ENCODE measurements around the gene FOSB.
A peak's percentile ranks its signal among the peaks of the same experiment; 100 is the strongest.

The FOSB gene

GRCh38 chr19:45488708-45489107, 20.9 kb downstream of the FOSB start:
- H3K27ac Mint-ChIP-seq: no peak overlapping the region
- H3K27me3 Mint-ChIP-seq: peaks cover 5 to 27% of the 10 kb centered on the region in 2 donors
- H3K4me3 Mint-ChIP-seq: no peak overlapping the region
- H3K4me1 Mint-ChIP-seq (ENCODE audit: low read depth in 2 of 2): peaks cover 5 to 13% of the 10 kb centered on the region in 2 donors
- no peak for ATAC-seq (replicated peaks)
- H3K9me3 Mint-ChIP-seq: no peaks in the 10 kb centered on the region
- no peak for DNase-seq
- H3K36me3 Mint-ChIP-seq (ENCODE audit: insufficient read depth): peaks cover 36% of the 10 kb centered on the region

- ATAC-seq (replicated peaks) (no peak), DNase-seq (no peak)
- Mint-ChIP-seq H3K4me3 (no peak overlapping the region), H3K27ac (no peak overlapping the region), H3K36me3 (ENCODE audit: insufficient read depth) (peaks cover 35% of the 10 kb centered on the region), H3K4me1 (ENCODE audit: low read depth in 2 of 2) (peaks cover 5 to 11% of the 10 kb centered on the region in 2 donors), H3K27me3 (peaks cover 5 to 27% of the 10 kb centered on the region in 2 donors), H3K9me3 (no peaks in the 10 kb centered on the region)
Measured at GRCh38 chr19:45489216-45489855, 21.5 kb downstream of the FOSB start.

GRCh38 chr19:45492137-45492626, 24.4 kb downstream of the FOSB start:
- no peak overlapping the region for H3K4me3 Mint-ChIP-seq

DNA sequence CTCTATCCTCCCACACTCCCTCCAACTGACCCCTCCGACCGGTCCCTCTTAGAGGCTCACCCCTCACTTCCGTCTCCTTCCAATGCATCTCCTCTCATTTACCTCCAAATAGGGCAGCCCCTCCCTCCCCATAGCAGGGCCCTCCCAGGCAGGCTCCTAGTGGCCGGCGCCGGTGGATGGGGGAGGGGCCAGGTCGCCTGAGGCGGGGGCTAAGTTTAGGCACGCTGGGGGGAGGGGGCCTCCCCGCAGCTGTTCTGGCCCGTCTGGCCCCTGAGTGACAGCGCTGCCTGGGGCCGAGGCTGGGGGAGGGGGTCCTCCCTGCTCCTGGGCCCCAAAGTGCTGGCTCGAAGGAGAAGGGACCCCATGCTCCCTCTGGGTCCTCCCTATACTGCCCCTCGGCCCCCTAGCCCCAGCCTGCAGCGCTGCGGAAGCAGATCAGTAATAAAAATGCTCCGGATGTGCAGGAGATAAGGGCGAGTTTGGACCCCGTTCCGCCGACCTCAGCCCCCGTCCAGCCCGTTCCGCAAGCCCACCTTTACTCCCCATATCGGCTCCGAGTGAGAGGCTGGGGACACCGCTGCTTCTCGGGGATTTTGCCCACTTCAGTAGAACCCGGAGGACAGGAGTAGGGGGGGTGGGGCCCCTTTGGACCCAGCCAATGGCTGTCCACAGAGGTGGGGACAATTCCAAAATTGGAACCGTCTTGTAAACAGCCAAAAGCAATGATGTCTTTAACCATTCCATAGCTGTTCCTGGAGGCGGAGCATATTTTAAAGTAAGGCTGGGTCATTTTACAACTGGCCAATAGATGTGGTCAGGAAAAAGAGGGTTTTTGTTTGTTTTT, 25.1 kb downstream of the FOSB start:
- H3K27me3 Mint-ChIP-seq: peaks cover 13 to 40% of the 10 kb centered on the region in 2 donors
- DNase-seq (no peak), ATAC-seq (replicated peaks) (no peak)
- no peaks in the 10 kb centered on the region for H3K9me3 Mint-ChIP-seq
- peaks cover 21 to 22% of the 10 kb centered on the region in 2 donors for H3K4me1 Mint-ChIP-seq (ENCODE audit: low read depth in 2 of 2)
- peak overlapping the region in 1 of 2 donors; percentile 25 for H3K4me3 Mint-ChIP-seq
- peaks cover 27% of the 10 kb centered on the region for H3K36me3 Mint-ChIP-seq (ENCODE audit: insufficient read depth)
- no peak overlapping the region for H3K27ac Mint-ChIP-seq

More at GRCh38 chr19:45492137-45492626, 24.4 kb downstream of the FOSB start:
- no peaks in the 10 kb centered on the region for H3K9me3 Mint-ChIP-seq
- peaks cover 17 to 18% of the 10 kb centered on the region in 2 donors for H3K4me1 Mint-ChIP-seq (ENCODE audit: low read depth in 2 of 2)
- no peak for DNase-seq
- no peak for ATAC-seq (replicated peaks)
- H3K36me3 Mint-ChIP-seq (ENCODE audit: insufficient read depth): peaks cover 22% of the 10 kb centered on the region
- peaks cover 13 to 40% of the 10 kb centered on the region in 2 donors for H3K27me3 Mint-ChIP-seq
- H3K27ac Mint-ChIP-seq: no peak overlapping the region

DNA sequence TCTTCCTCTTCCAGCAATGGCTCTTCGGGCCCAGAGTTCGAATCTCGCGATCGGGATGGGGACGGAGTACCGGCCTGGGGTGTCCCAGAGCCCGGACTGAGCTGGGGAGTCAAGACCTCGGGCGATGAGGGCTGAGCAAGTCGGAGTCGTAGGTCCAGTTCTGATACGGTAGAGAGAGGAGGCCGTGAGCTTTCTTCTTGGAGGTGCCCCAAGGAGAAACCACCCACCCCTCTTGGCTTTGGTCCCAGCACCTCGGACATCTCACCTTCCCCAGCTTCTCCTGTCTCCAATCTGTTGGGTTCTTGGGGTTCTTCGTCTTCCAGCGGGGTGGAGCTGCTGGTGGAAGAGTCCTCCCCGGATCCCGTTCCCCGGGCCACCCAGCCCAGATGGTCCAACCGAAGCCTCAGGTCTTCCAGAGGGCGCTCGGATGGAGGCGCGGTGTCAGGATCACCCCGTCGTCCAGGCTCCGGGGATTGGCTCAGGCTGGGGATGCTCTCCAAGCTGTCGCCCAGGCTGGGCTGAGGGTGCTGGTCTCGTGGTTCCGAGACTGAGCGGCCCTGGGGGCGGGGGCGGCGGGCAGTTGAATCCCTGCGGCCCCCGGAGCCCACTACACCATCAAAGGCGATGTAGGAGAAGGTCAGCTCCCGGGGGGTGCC, 26.6 kb downstream of the FOSB start:
- Mint-ChIP-seq H3K4me3 (no peak overlapping the region), H3K27me3 (peaks cover 8 to 31% of the 10 kb centered on the region in 2 donors), H3K27ac (no peak overlapping the region), H3K4me1 (ENCODE audit: low read depth in 2 of 2) (peaks cover 31% of the 10 kb centered on the region in 2 donors), H3K36me3 (ENCODE audit: insufficient read depth) (peaks cover 23% of the 10 kb centered on the region), H3K9me3 (no peaks in the 10 kb centered on the region)
- no peak for ATAC-seq (replicated peaks)
- DNase-seq: no peak

DNA sequence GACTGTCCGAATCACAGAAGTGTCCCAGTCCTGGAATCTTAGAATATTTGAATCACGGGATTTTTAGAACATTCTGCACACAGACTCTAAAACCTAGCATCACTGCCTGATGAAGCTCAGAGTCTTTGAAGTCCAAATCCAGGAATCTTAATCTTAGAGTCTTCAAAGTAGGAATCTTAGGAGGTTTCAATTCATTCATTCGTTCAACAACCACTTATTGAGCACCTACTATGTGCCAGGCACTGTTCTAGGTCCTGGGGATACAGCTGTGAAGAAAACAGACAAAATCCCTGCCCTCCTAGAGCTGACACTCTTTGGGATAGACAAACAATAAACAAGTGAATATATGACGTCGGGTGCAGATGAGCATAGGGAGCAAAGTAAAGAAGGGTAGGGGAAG, 27.4 kb downstream of the FOSB start:
- Mint-ChIP-seq H3K27ac (no peak overlapping the region), H3K4me1 (ENCODE audit: low read depth in 2 of 2) (peaks cover 34% of the 10 kb centered on the region in 2 donors)

GRCh38 chr19:45496349-45496953, 28.7 kb downstream of the FOSB start:
- DNase-seq: peak; percentile 38 to 49 (median 47)
- H3K27ac Mint-ChIP-seq: peak overlapping the region in 1 of 2 donors; percentile 90
- H3K9me3 Mint-ChIP-seq: no peaks in the 10 kb centered on the region
- H3K4me3 Mint-ChIP-seq: peak overlapping the region; percentile 84 to 91
- peaks cover 34 to 40% of the 10 kb centered on the region in 2 donors for H3K4me1 Mint-ChIP-seq (ENCODE audit: low read depth in 2 of 2)
- peaks cover 23% of the 10 kb centered on the region for H3K36me3 Mint-ChIP-seq (ENCODE audit: insufficient read depth)
- peak; percentile 29 for ATAC-seq (replicated peaks)
- peaks cover 8 to 31% of the 10 kb centered on the region in 2 donors for H3K27me3 Mint-ChIP-seq

More for the DNA sequence above, 27.4 kb downstream of the FOSB start:
- peak overlapping the region; percentile 84 to 91 for H3K4me3 Mint-ChIP-seq
- peaks cover 8 to 31% of the 10 kb centered on the region in 2 donors for H3K27me3 Mint-ChIP-seq
- H3K36me3 Mint-ChIP-seq (ENCODE audit: insufficient read depth): peaks cover 23% of the 10 kb centered on the region
- DNase-seq (no peak), ATAC-seq (replicated peaks) (no peak)
- no peaks in the 10 kb centered on the region for H3K9me3 Mint-ChIP-seq

DNA sequence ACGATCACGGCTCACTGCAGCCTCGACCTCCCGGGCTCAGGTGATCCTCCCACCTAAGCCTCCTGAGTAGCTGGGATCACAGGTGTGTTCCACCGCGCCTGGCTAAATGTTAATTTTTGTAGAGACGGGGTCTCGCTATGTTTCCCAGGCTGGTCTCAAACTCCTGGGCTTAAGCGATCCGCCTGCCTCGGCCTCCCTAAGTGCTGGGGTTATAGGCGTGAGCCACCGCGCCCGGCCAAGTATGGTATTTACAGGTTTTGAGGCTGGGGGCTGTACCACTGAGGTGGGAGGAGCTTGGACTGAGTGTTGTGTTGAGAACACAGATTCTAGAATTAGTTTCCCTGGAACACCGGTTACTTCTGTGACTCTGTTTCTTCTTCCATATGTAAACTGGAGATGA, 30.0 kb downstream of the FOSB start:
- Mint-ChIP-seq H3K27ac (peak overlapping the region; percentile 87 to 90), H3K4me3 (peak overlapping the region; percentile 79 to 91), H3K9me3 (no peaks in the 10 kb centered on the region), H3K4me1 (ENCODE audit: low read depth in 2 of 2) (peaks cover 34 to 40% of the 10 kb centered on the region in 2 donors), H3K36me3 (ENCODE audit: insufficient read depth) (peaks cover 21% of the 10 kb centered on the region), H3K27me3 (peaks cover 8 to 19% of the 10 kb centered on the region in 2 donors)
- no peak for ATAC-seq (replicated peaks)
- no peak for DNase-seq

GRCh38 chr19:45498411-45499195, 30.8 kb downstream of the FOSB start, which contains the start of gene PPM1N:
Gene PPM1N (plus strand): TSS chr19:45498443. CDS start chr19:45498473, 30 bp downstream.
- peak; percentile 71 for ATAC-seq (replicated peaks)
- H3K4me3 Mint-ChIP-seq: peak within 1 kb of the TSS; percentile 84 to 91
- peaks cover 8 to 12% of the 10 kb centered on the region in 2 donors for H3K27me3 Mint-ChIP-seq
- no peaks in the 10 kb centered on the region for H3K9me3 Mint-ChIP-seq
- H3K4me1 Mint-ChIP-seq (ENCODE audit: low read depth in 2 of 2): peaks cover 31 to 34% of the 10 kb centered on the region in 2 donors
- H3K36me3 Mint-ChIP-seq (ENCODE audit: insufficient read depth): peaks cover 16% of the 10 kb centered on the region
- peak within 1 kb of the TSS; percentile 87 to 90 for H3K27ac Mint-ChIP-seq
- peak; percentile 62 to 70 (median 62) for DNase-seq

DNA sequence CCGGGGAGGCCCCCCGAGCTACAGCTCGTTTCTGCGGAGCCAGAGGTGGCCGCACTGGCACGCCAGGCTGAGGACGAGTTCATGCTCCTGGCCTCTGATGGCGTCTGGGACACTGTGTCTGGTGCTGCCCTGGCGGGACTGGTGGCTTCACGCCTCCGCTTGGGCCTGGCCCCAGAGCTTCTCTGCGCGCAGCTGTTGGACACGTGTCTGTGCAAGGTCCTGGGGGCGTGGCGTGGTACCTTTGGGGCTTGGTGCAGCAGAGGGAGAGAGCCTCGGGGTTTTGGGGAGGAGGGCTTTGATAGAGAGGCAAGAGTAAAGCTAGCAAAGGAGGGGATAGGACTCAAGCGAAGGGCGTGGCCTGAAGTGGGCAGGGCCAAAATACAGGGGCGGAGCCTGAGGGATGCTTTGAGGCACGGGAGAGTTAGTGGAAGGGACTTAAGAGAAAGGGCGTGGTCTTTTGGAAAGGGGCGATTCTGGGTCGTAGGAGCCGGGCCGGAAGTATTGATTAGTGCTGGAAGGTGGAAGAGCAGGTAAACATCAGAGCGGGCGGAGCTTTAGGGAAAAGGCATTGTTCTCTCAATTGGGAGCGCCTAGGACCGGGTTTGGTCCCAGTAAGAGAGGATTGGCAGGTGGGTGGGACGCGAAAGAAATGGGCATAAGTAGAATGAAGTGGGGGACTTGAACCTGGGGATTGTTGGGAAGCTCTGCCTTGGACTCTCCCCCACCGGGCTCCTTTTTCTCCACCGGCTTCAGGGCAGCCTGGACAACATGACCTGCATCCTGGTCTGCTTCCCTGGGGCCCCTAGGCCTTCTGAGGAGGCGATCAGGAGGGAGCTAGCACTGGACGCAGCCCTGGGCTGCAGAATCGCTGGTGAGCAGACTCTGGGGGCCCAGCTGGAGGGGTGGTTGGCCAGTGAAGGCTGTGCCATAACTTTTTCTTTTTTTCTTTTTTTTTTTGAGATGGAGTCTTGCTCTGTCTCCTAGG, 31.7 kb downstream of the FOSB start:
- H3K36me3 Mint-ChIP-seq (ENCODE audit: insufficient read depth): peaks cover 11% of the 10 kb centered on the region
- ATAC-seq (replicated peaks) (peak; percentile 24), DNase-seq (peak; percentile 48 to 51 (median 50))
- H3K4me1 Mint-ChIP-seq (ENCODE audit: low read depth in 2 of 2): peaks cover 31 to 34% of the 10 kb centered on the region in 2 donors
- H3K4me3 Mint-ChIP-seq: peak overlapping the region; percentile 79 to 91
- H3K9me3 Mint-ChIP-seq: no peaks in the 10 kb centered on the region
- no peak overlapping the region for H3K27ac Mint-ChIP-seq
- H3K27me3 Mint-ChIP-seq: peaks cover 8 to 12% of the 10 kb centered on the region in 2 donors

- DNase-seq (no peak), ATAC-seq (replicated peaks) (no peak)
- peaks cover 32% of the 10 kb centered on the region in 2 donors for H3K4me1 Mint-ChIP-seq (ENCODE audit: low read depth in 2 of 2)
- H3K9me3 Mint-ChIP-seq: no peaks in the 10 kb centered on the region
- H3K27ac Mint-ChIP-seq: no peak overlapping the region
- peak overlapping the region in 1 of 2 donors; percentile 56 for H3K4me3 Mint-ChIP-seq
- peaks cover 13% of the 10 kb centered on the region for H3K36me3 Mint-ChIP-seq (ENCODE audit: insufficient read depth)
- no peaks in the 10 kb centered on the region for H3K27me3 Mint-ChIP-seq
Measured at GRCh38 chr19:45500918-45501729, 33.3 kb downstream of the FOSB start.
